NT2/D1 (cell line): ENCODE data around the gene GEMIN5.

Source experiments
- DNase-seq: peaks from one replicate; pipeline ENCODE4 v3.0.0-alpha.2; 2011; ENCODE audit warnings: low read depth, low spot score
- H3K27me3 ChIP-seq: 2 replicates; pipeline ENCODE4 v1.6.0; 2011; ENCODE audit warnings: mild to moderate bottlenecking; ENCODE audit not compliant: insufficient read length, insufficient read depth
- H3K36me3 ChIP-seq: 2 replicates; pipeline ENCODE4 v1.6.1; 2011; ENCODE audit warnings: mild to moderate bottlenecking, low read length, mixed read lengths; ENCODE audit not compliant: insufficient read depth, insufficient read length
- H3K4me1 ChIP-seq: 2 replicates; pipeline ENCODE4 v1.5.1; 2011; ENCODE audit not compliant: insufficient read depth, insufficient read length
- H3K4me3 ChIP-seq: 2 replicates; pipeline ENCODE4 v1.5.1; 2011; ENCODE audit warnings: low read depth; ENCODE audit not compliant: insufficient read length
- H3K9ac ChIP-seq: 2 replicates; pipeline ENCODE4 v1.6.0; 2011; ENCODE audit warnings: low read depth; ENCODE audit not compliant: insufficient read length
- H3K9me3 ChIP-seq: 2 replicates; pipeline ENCODE4 v1.5.1; 2011; ENCODE audit warnings: mild to moderate bottlenecking, low read length; ENCODE audit not compliant: insufficient read depth
- SUZ12 ChIP-seq: IDR thresholded peaks from 2 replicates; pipeline ENCODE4 v1.6.1; 2011; ENCODE audit not compliant: insufficient read length, insufficient read depth; ENCODE audit errors: extremely low read depth
- YY1 ChIP-seq: IDR thresholded peaks from 2 replicates; pipeline ENCODE4 v1.6.1; 2011; ENCODE audit not compliant: insufficient read length, insufficient read depth
- ZNF274 ChIP-seq: IDR thresholded peaks from 2 replicates; pipeline ENCODE4 v1.6.1; 2011; ENCODE audit warnings: mild to moderate bottlenecking, low read depth, low read length

The GEMIN5 gene

DNA sequence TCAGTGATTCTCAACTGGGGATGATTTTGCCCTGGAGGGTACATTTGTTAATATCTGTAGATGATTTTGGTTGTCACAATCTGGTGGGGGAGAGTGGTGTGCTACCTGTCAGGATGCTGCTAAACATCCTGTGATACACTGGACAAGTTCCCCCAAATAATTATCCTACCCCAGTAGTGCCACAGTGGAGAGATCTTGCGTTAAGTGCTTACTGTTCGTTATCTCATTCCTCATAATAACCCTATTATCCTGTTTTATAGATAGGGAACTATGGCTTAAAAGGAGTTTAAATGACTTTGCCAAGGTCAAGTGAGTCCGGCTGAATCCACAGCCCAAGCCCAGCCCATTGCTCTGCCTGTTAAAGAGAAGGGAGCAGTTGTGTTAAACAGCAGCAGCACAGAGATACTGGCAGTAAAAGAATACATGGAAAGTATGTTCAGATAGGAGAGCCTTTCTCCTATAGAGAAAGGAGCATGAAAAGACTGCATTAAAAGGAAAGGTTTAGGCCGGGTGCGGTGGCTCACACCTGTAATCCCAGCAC, 64.2 kb downstream of the GEMIN5 start:
- no peak for TF ChIP-seq ZNF274
- TF ChIP-seq YY1, result no peak
- TF ChIP-seq SUZ12, result no peak
- Histone ChIP-seq H3K9me3 (peaks cover 14% of the 10 kb centered on the region; the same call in 1 of the 2 replicates), H3K9ac (no peak overlapping the region), H3K4me1 (no peaks in the 10 kb centered on the region), H3K36me3 (peaks cover 46% of the 10 kb centered on the region), H3K4me3 (no peak overlapping the region), H3K27me3 (no peaks in the 10 kb centered on the region)
- DNase-seq, result no peak

DNA sequence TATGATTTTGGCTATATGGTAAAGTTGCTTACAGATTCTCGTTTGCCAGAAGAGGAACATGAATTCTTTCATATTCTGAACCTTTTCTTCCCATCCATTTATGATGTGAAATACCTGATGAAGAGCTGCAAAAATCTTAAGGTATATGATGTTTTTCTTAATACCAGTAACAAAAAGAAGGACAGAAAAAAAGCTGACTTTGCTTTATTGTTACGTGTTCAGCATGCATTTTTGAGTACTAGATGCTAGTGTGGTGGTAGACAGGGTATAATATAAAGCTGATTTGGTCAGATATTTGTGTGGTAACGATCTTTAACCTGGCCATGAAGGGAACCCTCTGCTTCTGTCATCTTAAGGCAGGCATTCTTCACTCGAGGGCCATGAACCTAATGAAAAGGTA, 66.3 kb downstream of the GEMIN5 start:
- Histone ChIP-seq H3K36me3 (peaks cover 47% of the 10 kb centered on the region), H3K4me1 (no peaks in the 10 kb centered on the region), H3K9me3 (no peaks in the 10 kb centered on the region), H3K4me3 (no peak overlapping the region), H3K27me3 (no peaks in the 10 kb centered on the region), H3K9ac (no peak overlapping the region)
- TF ChIP-seq SUZ12 (no peak), YY1 (no peak), ZNF274 (no peak)
- no peak for DNase-seq

DNA sequence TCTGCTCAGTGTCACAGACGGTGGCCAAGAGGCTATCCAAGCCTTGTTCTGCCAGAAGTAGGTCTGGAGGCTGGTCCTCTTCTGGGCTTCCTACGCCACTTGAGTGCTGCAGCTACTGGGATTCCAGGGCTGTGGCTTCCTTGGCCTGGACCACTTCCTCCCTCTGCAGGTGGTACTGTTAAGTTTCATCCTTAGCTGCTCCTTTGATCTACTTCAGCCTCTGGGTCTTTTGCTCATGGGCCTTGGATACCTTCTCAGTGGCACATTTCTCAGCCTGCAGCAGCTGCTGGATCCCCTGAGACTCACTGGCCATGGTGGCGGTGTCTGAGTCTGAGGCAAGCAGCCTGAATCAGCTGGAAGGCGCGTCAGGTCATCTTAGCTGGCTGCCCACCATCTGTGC, 69.3 kb downstream of the GEMIN5 start:
- Histone ChIP-seq H3K36me3 (peaks cover 47% of the 10 kb centered on the region), H3K4me3 (no peak overlapping the region), H3K9ac (no peak overlapping the region), H3K4me1 (no peaks in the 10 kb centered on the region), H3K27me3 (no peaks in the 10 kb centered on the region), H3K9me3 (no peaks in the 10 kb centered on the region)
- no peak for TF ChIP-seq SUZ12
- TF ChIP-seq ZNF274, result no peak
- TF ChIP-seq YY1, result no peak
- DNase-seq, result no peak

DNA sequence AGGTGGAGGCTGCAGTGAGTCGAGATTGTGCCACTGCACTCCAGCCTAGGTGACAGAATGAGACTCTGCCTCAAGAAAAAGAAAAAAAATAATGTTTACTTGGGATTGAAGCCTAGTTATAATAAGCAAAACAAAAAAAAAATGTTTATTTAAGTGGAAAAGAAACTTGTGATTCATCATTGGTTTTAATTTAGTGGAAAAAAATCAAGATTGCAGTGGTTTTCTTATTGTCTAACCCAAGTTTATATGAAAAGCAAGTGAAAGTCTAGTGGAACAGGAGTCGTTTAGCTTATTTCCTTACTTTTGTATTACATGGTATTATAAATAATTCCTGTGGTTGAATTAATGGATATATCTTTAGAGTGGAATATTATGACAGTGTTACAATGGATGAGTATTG, 71.2 kb downstream of the GEMIN5 start:
- TF ChIP-seq ZNF274 (no peak), SUZ12 (no peak), YY1 (no peak)
- no peak for DNase-seq

DNA sequence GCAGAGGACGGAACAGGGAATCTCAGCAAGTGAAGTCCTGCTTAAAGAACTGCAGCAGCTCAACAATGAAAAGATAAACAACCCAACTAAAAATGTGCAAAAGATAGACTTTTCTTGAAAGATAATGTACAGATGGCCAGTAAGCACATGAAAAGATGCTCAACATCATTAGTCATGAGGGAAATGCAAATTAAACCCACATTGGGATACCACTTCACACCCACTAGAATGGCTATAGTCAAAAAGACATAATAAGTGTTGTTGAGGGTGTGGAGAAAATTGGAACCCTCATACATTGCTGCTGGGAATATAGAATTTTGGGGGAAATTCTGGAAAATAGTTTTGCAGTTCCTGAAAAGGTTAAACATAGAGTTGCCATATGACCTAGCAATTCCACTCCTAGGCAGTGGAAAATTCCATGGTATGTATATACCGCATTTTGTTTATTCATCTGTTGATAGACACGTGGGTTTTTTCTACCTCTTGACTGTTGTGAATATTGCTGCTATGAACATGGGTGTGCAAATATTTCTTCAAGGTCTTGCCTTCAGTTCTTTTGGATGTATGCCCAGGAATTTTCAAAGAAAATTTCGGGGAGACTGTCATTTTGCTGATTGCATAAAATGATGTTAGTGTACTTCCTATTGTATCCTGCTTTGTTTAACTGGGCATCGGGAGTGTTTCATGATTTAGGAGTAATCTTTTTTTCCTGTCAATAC, 72.4 kb downstream of the GEMIN5 start:
- Histone ChIP-seq H3K4me3 (no peak overlapping the region), H3K36me3 (peaks cover 41% of the 10 kb centered on the region), H3K9ac (no peak overlapping the region), H3K27me3 (no peaks in the 10 kb centered on the region), H3K4me1 (no peaks in the 10 kb centered on the region), H3K9me3 (no peaks in the 10 kb centered on the region)
- no peak for DNase-seq
- TF ChIP-seq ZNF274, result no peak
- TF ChIP-seq YY1, result no peak
- TF ChIP-seq SUZ12, result no peak

More for the DNA sequence above, 71.2 kb downstream of the GEMIN5 start:
- Histone ChIP-seq H3K9me3 (no peaks in the 10 kb centered on the region), H3K4me1 (no peaks in the 10 kb centered on the region), H3K9ac (no peak overlapping the region), H3K36me3 (peaks cover 50% of the 10 kb centered on the region), H3K27me3 (no peaks in the 10 kb centered on the region), H3K4me3 (no peak overlapping the region)

DNA sequence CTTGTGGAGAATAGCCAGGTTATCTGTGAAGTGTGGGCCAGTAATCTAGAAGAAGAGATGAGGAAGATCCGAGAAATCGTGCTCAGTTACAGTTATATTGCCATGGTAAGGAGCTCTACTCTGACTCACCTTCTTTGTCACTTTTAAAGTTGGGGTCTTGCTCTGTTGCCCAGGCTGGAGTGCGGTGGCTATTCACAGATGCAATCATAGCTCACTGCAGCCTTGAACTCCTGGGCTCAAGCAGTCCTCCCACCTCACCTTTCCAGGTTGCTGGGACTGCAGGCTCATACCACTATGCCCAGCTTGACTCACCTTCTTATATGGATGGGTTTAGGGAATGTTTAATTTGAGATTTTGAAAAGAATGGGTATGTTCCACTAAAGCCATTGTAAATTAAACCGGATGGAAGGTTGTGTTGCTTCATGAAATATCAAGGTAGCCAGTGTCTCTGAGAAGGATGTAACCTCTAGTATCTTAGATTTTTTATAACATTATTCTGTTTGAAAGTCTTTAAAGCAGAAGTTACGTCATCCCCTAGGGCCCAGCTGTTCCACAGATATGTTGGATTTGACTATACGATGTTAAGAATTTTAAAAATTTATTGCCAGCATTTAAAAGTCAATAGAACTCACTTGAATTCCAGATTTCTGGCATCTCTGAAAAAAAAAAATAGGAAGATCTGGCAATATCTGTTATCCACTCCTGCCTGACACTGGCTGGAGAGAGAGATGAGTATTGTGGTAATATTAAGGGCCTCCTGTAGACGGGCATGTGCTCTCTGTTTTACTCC, 74.5 kb downstream of the GEMIN5 start:
- Histone ChIP-seq H3K4me1 (no peaks in the 10 kb centered on the region), H3K9ac (no peak overlapping the region), H3K4me3 (no peak overlapping the region), H3K36me3 (peaks cover 38% of the 10 kb centered on the region), H3K9me3 (no peaks in the 10 kb centered on the region), H3K27me3 (no peaks in the 10 kb centered on the region)
- DNase-seq, result no peak
- TF ChIP-seq ZNF274 (no peak), YY1 (no peak), SUZ12 (no peak)

DNA sequence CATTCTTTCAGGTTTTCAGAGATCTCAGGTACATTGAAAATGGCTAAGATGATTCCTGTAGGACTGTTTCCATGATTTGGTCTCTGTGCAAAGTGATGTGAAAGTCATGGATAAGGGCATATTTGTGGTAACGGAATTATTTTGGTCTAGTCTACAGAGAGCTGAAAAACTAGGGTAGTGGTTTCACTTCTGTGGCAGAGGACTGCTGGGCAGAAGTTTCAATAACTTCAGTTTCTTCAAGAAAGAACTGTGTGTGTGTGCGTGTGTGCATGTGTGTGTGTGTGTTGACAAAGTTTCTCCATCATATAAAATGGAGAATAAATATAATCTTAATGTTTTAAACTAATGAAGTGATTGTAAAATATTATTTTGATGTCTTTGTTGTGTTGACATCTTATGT, 75.2 kb downstream of the GEMIN5 start:
- Histone ChIP-seq H3K4me3 (no peak overlapping the region), H3K27me3 (no peaks in the 10 kb centered on the region), H3K36me3 (peaks cover 36% of the 10 kb centered on the region), H3K9me3 (no peaks in the 10 kb centered on the region), H3K9ac (no peak overlapping the region), H3K4me1 (no peaks in the 10 kb centered on the region)
- no peak for TF ChIP-seq ZNF274
- TF ChIP-seq YY1, result no peak
- TF ChIP-seq SUZ12, result no peak
- DNase-seq, result no peak
